ENCODE data around the gene PITX1.

PITX1 gene

DNA sequence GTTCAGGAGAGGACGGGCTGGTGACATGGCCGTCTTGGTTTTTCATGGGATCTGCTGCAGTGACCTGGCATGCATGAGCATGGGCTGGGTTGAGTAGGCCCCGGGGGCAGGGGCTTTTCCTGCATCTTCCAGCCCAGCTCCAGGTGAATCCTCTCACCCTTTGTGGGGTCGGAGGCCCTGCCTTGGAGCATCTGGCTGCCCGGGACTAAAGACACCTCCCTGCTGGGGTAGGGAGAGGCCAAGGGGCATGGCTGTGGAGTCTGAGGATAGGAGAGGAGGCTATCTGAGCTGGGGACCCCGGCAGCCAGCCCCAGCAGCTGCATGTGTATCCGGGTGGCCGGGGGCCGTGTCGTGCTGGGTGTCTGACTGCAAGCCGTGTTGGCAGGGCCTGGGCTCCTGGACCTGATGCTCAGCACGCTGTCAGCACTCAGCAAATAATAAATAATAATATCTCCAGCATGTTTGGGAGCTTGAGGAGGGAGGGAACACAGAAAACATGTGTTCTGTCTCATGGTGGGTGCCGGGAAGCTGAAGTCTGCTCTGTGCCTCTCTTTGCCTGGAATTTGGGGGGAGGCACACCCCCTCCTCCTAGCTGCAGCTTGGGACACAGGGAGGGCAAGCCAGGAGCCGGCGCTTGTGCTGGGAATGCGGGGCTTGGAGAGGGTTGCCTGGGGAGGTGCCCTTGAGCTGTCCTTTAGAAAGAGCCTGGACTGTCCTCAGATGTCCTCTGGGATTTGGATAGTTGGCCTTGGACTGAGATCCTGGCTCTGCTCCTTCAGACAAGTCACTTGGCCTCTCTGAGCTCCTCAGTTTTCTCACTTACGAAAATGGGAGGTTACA, 28.4 kb upstream of the PITX1 start:
- DNase-seq (ENCODE audit: low spot score): no peak

- no peak for DNase-seq (ENCODE audit: low spot score)
Measured at GRCh38 chr5:135061001-135061400, 27.0 kb upstream of the PITX1 start.

DNA sequence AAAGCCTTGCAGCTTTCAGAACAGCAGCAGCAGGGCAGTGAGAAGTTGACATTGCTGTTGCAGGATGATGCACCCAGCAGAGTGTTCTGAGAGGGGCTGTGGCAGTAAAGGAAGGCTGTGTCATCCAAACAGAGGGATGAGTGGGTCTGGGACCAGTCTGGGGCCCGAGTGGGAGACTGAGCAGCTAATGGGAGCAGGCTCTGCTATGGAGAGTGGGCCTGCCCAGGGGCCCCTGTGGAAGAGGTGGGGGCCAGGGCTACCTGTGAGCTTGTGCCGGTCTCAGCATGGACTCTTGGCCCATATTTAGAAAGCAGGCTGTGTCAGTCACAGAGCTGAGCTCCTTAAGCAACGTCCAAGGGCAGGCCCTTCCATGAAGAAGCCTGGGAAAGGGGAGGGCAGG, 26.0 kb upstream of the PITX1 start:
- DNase-seq (ENCODE audit: low spot score): no peak

GRCh38 chr5:135059000-135059923, 25.2 kb upstream of the PITX1 start:
- DNase-seq (ENCODE audit: low spot score): no peak

DNA sequence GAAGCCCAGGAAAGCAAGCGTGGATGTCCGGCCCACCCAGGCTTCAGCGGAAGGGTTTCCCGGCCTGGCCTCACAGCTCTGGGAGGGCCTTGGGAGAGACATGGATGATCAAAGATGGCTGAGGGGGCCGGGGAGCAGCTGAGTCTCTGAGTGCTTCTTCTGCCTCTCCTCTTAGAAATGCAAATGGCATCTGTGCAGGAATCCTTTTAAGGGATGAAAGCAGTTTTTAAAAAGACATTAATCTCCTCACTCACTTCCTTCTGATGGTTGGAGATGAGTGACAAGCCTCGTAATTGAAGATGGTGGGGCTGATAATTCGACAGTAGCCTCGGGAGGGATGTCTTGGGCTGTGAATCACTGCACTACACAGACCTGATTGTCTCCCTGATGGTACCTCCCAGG, 24.3 kb upstream of the PITX1 start:
- DNase-seq (ENCODE audit: low spot score): no peak

DNA sequence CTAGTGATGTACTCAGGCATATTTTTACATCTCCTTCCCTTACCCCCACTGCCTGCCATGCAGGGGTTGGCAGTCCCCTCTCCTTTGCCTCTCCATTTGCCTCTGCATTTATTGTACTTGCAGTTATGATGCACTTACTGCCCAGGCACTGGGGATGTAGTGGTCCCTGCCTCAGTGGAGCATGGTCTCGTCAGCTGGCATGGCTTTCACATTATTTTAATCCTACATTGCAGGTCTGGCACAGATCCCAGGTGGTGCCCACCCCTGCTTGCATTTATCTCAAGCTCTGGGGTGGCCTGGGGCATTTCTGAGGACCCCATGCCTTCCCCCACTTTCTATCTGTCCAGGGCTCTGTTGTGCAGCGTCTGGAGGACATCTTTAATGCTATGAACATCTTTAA, 23.2 kb upstream of the PITX1 start:
- no peak for DNase-seq (ENCODE audit: low spot score)

- DNase-seq (ENCODE audit: low spot score): no peak
Measured at GRCh38 chr5:135056316-135057030, 22.4 kb upstream of the PITX1 start.

GRCh38 chr5:135055396-135055795, 21.4 kb upstream of the PITX1 start:
- no peak for DNase-seq (ENCODE audit: low spot score)

DNA sequence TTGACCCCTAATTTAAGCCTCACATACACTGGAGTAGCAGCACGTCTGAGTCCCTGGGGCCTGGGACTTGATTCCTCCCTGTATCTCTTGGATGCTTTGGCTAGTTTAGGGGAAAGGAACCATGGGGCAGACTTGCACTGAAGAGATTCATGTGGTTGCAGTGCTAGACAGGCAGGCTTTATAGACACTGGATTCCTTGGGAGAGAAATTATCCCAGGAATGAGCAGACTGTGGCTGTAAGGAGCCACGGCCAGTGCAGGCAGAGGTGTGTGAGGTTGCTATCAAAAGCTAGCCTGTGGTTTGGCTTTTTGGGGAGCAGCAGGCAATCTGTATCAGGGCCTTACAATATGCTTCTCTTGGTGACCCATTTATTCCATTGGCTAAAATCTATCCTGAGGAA, 20.5 kb upstream of the PITX1 start:
- no peak for DNase-seq (ENCODE audit: low spot score)

GRCh38 chr5:135053989-135054388, 20.0 kb upstream of the PITX1 start:
- DNase-seq (ENCODE audit: low spot score): no peak

DNA sequence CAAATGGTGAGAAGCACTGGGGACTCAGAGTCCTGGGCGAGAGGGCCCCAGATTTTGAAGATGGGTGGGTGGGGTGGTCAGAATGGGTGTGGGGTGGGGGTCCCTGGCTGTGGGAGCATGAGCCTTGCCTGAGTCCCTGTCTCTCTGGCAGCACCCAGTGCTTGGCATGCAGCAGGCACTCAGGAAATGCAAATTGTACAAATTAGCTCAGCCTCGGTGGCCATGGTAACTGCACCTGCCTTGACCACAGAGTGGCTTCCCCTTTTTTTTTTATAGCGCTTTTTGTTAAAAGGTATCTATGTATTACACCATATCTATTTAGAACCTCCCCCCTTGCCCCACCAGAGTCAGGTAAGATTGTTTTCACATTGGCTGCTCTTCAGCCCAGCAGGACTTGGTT, 19.2 kb upstream of the PITX1 start:
- DNase-seq (ENCODE audit: low spot score): no peak

- no peak for DNase-seq (ENCODE audit: low spot score)
Measured at GRCh38 chr5:135052511-135053145, 18.6 kb upstream of the PITX1 start.

DNA sequence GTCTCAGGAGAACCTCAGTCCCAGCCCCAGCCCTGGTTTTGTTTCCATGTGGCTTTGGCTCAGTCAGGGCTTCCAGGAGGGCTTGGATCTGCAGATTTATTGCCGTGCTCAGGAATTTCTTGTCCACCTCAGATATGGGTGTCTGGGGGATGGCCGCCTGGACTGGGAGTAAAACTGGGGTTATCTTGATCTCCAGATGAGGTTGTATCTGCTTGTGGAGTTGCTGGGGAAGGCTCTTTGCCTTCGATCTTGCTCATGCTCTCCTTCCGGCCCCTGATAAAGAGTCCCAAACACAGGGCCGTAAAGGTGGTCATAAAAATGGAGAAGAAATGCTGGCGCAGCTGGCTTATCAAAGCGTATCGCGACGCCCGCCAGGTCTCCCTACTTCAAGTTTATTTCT, 17.8 kb upstream of the PITX1 start:
- no peak for DNase-seq (ENCODE audit: low spot score)

GRCh38 chr5:135051399-135051798, 17.4 kb upstream of the PITX1 start:
- DNase-seq (ENCODE audit: low spot score): no peak

DNA sequence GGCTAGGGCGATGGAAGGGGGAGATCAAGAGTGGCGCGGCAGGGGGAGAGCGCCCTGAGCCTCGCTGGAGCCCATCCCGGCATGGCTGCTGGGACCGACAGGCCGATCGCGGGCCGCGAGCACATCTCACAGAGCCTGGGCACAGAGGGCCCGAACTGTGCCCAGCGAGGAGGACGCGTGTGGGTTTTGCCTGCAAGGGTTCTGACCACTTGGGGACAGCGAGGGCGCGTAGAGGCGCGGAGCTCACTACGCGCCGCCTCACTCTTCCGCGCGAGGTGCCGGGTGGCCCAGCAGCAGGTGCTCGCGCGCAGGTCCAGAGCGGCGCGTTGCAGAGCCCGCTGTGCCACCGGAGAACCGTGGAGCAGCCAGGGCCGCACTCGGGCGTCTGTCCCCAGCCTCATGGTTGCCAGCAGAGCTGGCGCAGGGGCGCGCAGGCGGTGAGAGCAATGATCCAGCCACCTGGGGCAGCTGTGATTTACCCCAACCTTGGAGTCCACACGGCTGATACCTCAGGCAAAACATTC, 16.3 kb upstream of the PITX1 start:
- DNase-seq (ENCODE audit: low spot score): no peak

DNA sequence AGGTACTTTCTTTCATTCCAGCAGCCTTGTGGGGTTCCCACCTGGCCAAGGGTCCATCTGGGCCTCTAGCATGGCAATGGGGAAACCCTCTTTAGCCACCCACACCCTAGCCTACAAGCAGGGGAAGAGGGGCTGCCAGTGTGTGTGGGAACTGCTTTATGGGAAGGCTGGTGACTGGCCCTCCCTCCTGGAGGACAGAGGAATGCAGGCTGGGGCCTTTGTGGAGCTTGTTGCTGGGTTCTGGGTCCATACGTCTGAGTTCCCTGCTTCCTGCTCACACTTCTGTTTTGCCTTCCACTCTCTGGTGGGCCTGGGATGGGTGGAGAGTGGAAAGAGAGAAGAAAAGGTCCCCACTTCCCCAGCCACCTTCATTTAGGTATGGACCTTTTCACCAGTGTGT, 14.9 kb upstream of the PITX1 start:
- no peak for DNase-seq (ENCODE audit: low spot score)

GRCh38 chr5:135048286-135048685, 14.3 kb upstream of the PITX1 start:
- DNase-seq (ENCODE audit: low spot score): no peak

GRCh38 chr5:135047347-135047695, 13.3 kb upstream of the PITX1 start:
- DNase-seq (ENCODE audit: low spot score): no peak

- DNase-seq (ENCODE audit: low spot score): no peak
Measured at GRCh38 chr5:135046661-135047346, 12.8 kb upstream of the PITX1 start.

DNA sequence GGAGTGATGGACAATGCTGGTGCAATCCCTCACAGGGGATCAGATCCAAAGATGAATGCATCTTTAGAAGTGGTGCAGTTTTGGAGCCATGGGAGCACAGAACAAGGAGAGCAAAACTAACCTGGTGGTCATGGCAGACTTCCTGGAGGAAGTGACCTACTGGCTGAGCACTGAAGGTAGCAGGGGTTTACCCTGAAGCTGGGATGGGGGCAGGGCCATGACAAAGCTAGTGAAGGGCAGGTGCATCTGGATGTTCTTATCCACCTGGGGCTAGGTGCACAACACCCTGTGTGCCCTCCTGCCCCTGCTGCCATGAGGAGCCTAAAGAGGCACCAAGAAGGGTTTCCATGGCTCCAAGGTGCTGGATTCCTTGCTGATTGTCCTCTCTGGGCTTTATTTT, 11.5 kb upstream of the PITX1 start:
- no peak for DNase-seq (ENCODE audit: low spot score)

DNA sequence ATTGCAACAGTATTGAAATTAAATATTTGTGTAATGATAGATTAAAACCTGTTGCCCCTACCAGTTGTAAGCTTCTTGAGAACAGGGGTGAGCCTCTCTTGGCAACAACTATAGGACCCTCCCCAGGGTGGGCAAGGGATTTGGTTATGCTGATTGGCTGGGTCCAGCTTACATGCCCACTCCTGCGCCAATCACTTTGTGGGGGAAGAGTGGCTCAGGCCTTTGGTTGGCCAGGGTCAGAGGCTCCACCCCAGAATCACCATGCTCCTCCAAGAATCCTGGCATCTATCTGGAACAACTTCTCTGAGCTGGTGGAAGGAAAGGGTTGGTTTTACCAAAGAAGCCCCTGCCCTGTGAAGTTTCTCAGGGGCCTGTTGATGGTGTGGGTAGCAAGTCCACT, 8.6 kb upstream of the PITX1 start:
- DNase-seq (ENCODE audit: low spot score): no peak
